ENCODE results near the gene CACNA1C. TPM values are rescaled to one million over a fixed set of nuclear protein-coding genes. Genes with fewer than 3 reads are reported as not detected.

CACNA1C gene
- polyA plus RNA-seq, 1 of the 3 experiments (the other 2 are of a cell fraction): 1.5 TPM

- ChIA-PET CTCF (interaction anchor here (0.9 kb wide), 1 partner anchor 11 kb away, joined by 3 read pairs; no protein-coding TSS in a partner anchor), POLR2A (no interaction called here)
Observed at GRCh38 chr12:2501464-2502191, 448.8 kb downstream of the CACNA1C start.

DNA sequence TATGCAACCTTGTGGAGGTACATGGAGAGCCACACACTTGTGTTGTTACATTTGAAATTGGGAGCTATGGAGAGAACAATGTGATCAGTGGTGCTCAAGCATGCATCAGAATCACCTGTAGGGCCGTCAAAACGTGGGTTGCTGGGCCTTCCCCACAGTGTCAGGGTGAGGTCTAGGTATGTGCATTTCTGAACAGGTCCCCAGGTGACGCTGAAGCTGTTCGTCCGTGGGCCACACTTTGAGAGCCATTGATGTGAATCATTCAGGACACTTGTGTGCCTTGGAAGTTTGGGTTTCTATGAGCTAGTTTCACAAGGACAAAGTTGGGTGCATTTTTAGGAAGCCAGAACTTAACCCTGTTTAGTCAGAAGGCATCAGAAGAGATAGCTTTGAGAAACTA lies 450.2 kb downstream of the CACNA1C start:
- Histone ChIP-seq H3K4me1 (ENCODE audit: control insufficient read depth in 1 of 2, insufficient read depth in 2 of 2, low read depth in 1 of 2, low read length in 1 of 2) (no peaks in the 10 kb centered on the region; a peak in 1 of 4 replicates), H2AFZ (ENCODE audit: low read depth) (no peak overlapping the region), H3F3A (replicated peaks; ENCODE audit: insufficient read depth) (no peaks in the 10 kb centered on the region), H3K9ac (no peak overlapping the region), H3K27ac (ENCODE audit: low read depth in 2 of 2, low read length in 1 of 2) (no peak overlapping the region), H3K9me2 (no peaks in the 10 kb centered on the region), H3K9me3 (no peaks in the 10 kb centered on the region), H3K27me3 (ENCODE audit: insufficient read depth) (no peaks in the 10 kb centered on the region), H4K20me1 (ENCODE audit: insufficient read depth) (no peaks in the 10 kb centered on the region), H3K79me2 (ENCODE audit: insufficient read depth) (no peaks in the 10 kb centered on the region), H3K4me3 (ENCODE audit: low read depth in 2 of 2, low read length in 1 of 2) (no peak overlapping the region), H3K4me2 (no peak overlapping the region), H3K36me3 (replicated peaks in 1 of 2; ENCODE audit: control insufficient read depth in 1 of 2, insufficient read depth in 2 of 2, low read length in 1 of 2) (no peaks in the 10 kb centered on the region)
- TF ChIP-seq FOXM1 (IDR thresholded peaks at IDR 0.05; ENCODE audit: low read depth) (no peak), TAF1 (IDR thresholded peaks at IDR 0.05; ENCODE audit: borderline replicate concordance, low read depth, low read length) (no peak), PBX3 (IDR thresholded peaks at IDR 0.05) (no peak), RAD21 (IDR thresholded peaks at IDR 0.05; ENCODE audit: low read length) (no peak), GABPA (IDR thresholded peaks at IDR 0.05; ENCODE audit: low read depth) (no peak), NRF1 (IDR thresholded peaks at IDR 0.05; ENCODE audit: low read depth, low read length) (no peak), IRF3 (IDR thresholded peaks at IDR 0.05; ENCODE audit: low read depth, low read length) (no peak)
- ChIA-PET POLR2A (no interaction called here), CTCF (no interaction called here)
- 52% methylated on average over 5 of the region's 5 CpGs for WGBS (ENCODE audit: low lambda C conversion rate)
- no peak for DNase-seq

More at GRCh38 chr12:2501464-2502191, 448.8 kb downstream of the CACNA1C start:
- Histone ChIP-seq H3K4me3 (ENCODE audit: low read depth in 2 of 2, low read length in 1 of 2) (no peak overlapping the region), H3F3A (replicated peaks; ENCODE audit: insufficient read depth) (no peaks in the 10 kb centered on the region), H2AFZ (ENCODE audit: low read depth) (no peak overlapping the region), H3K79me2 (ENCODE audit: insufficient read depth) (no peaks in the 10 kb centered on the region), H4K20me1 (ENCODE audit: insufficient read depth) (no peaks in the 10 kb centered on the region), H3K9me2 (no peaks in the 10 kb centered on the region), H3K4me1 (ENCODE audit: control insufficient read depth in 1 of 2, insufficient read depth in 2 of 2, low read depth in 1 of 2, low read length in 1 of 2) (no peaks in the 10 kb centered on the region), H3K27ac (ENCODE audit: low read depth in 2 of 2, low read length in 1 of 2) (no peak overlapping the region), H3K9ac (no peak overlapping the region), H3K9me3 (no peaks in the 10 kb centered on the region), H3K27me3 (ENCODE audit: insufficient read depth) (no peaks in the 10 kb centered on the region), H3K36me3 (replicated peaks in 1 of 2; ENCODE audit: control insufficient read depth in 1 of 2, insufficient read depth in 2 of 2, low read length in 1 of 2) (no peaks in the 10 kb centered on the region), H3K4me2 (no peak overlapping the region)
- TF ChIP-seq NFIC (IDR thresholded peaks at IDR 0.05; ENCODE audit: borderline replicate concordance): no peak
- DNase-seq: no peak
- WGBS (ENCODE audit: low lambda C conversion rate): 48% methylated on average over 14 of the region's 14 CpGs

GRCh38 chr12:2503762-2504161 lies 451.0 kb downstream of the CACNA1C start:
- WGBS (ENCODE audit: low lambda C conversion rate): 81% methylated on average over 5 of the region's 7 CpGs
- Histone ChIP-seq H3K4me1 (ENCODE audit: control insufficient read depth in 1 of 2, insufficient read depth in 2 of 2, low read depth in 1 of 2, low read length in 1 of 2) (no peaks in the 10 kb centered on the region; a peak in 1 of 4 replicates), H3F3A (replicated peaks; ENCODE audit: insufficient read depth) (no peaks in the 10 kb centered on the region), H3K4me3 (ENCODE audit: low read depth in 2 of 2, low read length in 1 of 2) (no peak overlapping the region), H3K4me2 (no peak overlapping the region), H3K36me3 (replicated peaks in 1 of 2; ENCODE audit: control insufficient read depth in 1 of 2, insufficient read depth in 2 of 2, low read length in 1 of 2) (no peaks in the 10 kb centered on the region), H3K9ac (no peak overlapping the region), H3K27me3 (ENCODE audit: insufficient read depth) (no peaks in the 10 kb centered on the region), H2AFZ (ENCODE audit: low read depth) (no peak overlapping the region), H3K79me2 (ENCODE audit: insufficient read depth) (no peaks in the 10 kb centered on the region), H3K9me3 (no peaks in the 10 kb centered on the region), H3K27ac (ENCODE audit: low read depth in 2 of 2, low read length in 1 of 2) (no peak overlapping the region), H4K20me1 (ENCODE audit: insufficient read depth) (no peaks in the 10 kb centered on the region), H3K9me2 (no peaks in the 10 kb centered on the region)
- DNase-seq: no peak
- POLR2A ChIA-PET: no interaction called here
- TF ChIP-seq FOSL2 (IDR thresholded peaks at IDR 0.05; ENCODE audit: borderline replicate concordance, low read depth) (no peak), CHD2 (IDR thresholded peaks at IDR 0.05; ENCODE audit: low read length, partially characterized antibody) (no peak), EZH2phosphoT487 (IDR thresholded peaks at IDR 0.05; ENCODE audit: borderline replicate concordance, low read depth) (no peak)
- CTCF ChIA-PET: no interaction called here
